ENCODE measurements around the gene MEPE. TPM values are rescaled to one million over a fixed set of nuclear protein-coding genes. Genes with fewer than 3 reads are reported as not detected.

MEPE gene
- not detected in 2 replicates for total RNA-seq

DNA sequence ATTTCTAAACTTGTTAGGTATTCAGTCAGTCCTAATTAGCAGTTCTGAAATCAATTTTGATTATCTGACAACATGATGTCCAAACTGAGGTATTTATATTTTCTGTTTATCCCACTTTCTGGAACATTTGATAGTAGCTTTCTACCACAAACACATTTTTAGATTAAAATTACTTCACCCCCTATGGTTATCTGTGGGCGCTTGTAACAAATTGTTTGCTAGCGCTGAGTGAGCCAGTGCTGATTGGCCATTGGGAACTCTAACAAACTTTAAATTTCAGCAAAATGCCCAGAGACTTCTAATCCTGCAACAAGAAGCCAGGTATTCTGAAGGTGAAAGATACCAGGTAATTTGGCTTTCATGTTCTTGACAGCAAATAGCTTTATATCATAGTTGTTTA is at the start of gene MEPE:
TSS of gene MEPE (plus strand) at position 301 of the 400 bp plus-strand sequence. CDS start 1,746 bp downstream, outside the sequence.

GRCh38 chr4:87799301-87800113 is 33.3 kb upstream of the MEPE start, which contains the start of gene IBSP:
Gene IBSP, plus strand, starts transcription at chr4:87799554. Its CDS starts 2,808 bp downstream, at chr4:87802362.

Other genes starting within 250 kb of the MEPE start
- not detected in 2 replicates for gene DSPP, start 224.4 kb upstream of the MEPE start, total RNA-seq
- not detected in 2 replicates for gene DMP1, start 182.7 kb upstream of the MEPE start, total RNA-seq
- not detected in 2 replicates for gene IBSP, start 33.4 kb upstream of the MEPE start, total RNA-seq
- not detected in 2 replicates for gene SPP1, start 142.7 kb downstream of the MEPE start, total RNA-seq
- 8.3 and 13.8 TPM in 2 replicates for gene PKD2, start 174.7 kb downstream of the MEPE start, total RNA-seq